HG03521 (cell line): Measurements from ENCODE around the gene CACNA1H.

Source experiments
- ATAC-seq: cut with Tn5 transposase; IDR thresholded peaks from one replicate; pipeline ENCODE4 v1.9.1; 2021; ENCODE audit warnings: mild to moderate bottlenecking, moderate library complexity; ENCODE audit not compliant: unreplicated experiment

Gene CACNA1H

DNA sequence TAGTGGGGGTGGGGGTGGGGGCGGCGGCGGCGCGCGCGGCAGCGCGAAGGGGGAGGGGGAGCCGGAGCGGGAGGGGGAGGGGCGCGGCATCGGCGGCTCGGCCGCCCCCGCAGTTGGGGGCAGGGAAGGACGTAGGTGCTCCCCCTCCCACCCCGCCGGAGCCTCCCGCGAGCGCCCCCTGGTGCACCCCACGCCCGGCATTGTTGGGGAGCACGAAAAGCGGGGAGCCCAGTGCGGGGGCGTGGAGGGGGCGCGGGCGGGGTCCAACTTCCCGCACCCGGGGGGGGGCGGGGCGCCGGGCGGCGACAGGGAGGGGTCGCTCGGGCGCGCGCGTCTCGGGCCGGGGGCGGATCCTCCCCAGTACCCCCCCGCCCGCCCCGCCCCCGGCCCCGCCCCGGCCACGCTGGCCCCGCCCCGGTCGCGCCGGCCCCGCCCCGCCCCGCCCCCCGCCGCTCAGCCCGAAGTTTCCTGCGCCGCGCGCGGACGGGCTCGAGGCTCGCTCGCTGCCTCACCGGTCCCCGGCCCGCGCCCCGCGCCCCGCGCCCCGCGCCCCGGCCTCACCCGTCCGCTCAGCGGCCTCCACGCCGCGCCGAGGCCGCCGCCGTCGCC, at the start of gene CACNA1H:
Gene CACNA1H (plus strand): TSS at position 456 of the 609 bp plus-strand sequence. CDS start 632 bp downstream, outside the sequence.
- ATAC-seq, result no peak

DNA sequence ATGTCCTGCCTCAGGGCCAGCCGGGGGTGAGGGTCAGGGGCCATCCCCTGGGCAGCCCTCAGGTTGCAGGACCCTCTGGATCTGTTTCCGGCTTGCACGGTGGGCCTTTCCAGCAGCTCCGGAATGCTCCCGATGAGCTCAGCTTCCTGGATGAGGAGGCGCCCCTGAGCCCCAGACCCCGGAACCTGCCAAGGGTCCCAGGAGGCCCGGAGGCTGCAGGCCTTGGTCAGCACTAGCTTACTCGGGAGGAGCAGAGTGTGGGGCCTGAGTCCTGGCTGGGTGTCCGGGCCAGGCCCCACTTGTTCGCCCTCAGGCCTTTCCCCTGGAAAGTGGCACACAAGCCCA, 49.3 kb upstream of the CACNA1H start:
- ATAC-seq, result no peak

DNA sequence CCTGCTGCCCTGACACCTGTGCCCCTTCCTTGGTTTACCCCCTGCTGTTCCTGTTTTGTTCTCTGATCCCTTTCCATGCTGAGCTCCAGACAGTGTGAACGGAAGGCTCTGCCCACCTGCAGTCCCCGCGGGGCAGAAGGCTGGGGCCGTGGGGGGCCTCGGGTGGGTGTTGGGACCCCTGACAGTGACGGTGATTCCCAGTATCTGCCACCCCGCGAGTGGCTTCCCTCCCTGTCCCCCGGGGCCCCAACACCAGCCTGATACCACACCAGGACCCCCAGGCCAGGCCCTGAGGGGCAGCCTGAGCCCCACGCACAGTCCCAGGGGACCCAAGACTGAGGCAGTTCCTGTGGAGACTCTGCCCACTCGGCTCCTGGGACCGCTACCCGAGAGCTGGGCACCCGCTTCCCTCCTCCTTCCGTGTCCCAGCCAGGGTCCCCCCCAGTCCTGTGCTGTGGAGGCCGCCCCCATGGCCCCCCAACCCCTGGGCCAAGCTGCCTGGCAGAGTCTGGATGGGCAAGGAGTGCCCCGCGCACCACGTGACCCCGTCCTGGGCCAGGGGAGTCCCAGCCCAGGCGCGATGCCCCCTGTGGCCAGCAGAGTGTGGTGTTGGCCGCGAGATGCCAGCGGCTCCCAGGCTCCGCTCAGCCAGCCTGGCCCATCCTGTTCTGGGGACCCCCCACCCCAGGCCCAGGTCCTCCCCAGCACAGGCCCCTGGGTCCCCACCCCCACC, 46.9 kb upstream of the CACNA1H start:
- ATAC-seq, result no peak

GRCh38 chr16:1106659-1107058, 46.2 kb upstream of the CACNA1H start:
- no peak for ATAC-seq

- ATAC-seq, result no peak
Observed at GRCh38 chr16:1107141-1107540, 45.8 kb upstream of the CACNA1H start.

DNA sequence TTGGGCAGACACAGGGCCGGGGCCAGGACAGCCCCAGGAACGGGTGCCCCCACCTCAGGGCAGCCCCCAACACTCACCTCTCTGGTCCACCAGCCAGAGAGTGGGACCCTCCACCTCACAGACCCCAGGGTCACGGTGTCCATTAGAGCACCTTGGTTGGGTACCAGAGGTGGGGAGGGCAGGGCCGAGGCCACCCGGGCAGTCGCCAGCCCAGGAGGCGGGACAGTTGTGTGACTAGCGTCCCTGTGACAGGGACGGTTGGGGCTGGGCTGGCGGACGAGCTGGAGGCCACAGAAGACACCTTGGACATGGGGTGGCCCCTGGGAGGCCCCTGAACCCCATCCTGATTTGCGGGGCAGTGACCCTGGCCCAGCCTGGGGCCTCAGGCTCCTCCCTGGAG, 45.2 kb upstream of the CACNA1H start:
- no peak for ATAC-seq

DNA sequence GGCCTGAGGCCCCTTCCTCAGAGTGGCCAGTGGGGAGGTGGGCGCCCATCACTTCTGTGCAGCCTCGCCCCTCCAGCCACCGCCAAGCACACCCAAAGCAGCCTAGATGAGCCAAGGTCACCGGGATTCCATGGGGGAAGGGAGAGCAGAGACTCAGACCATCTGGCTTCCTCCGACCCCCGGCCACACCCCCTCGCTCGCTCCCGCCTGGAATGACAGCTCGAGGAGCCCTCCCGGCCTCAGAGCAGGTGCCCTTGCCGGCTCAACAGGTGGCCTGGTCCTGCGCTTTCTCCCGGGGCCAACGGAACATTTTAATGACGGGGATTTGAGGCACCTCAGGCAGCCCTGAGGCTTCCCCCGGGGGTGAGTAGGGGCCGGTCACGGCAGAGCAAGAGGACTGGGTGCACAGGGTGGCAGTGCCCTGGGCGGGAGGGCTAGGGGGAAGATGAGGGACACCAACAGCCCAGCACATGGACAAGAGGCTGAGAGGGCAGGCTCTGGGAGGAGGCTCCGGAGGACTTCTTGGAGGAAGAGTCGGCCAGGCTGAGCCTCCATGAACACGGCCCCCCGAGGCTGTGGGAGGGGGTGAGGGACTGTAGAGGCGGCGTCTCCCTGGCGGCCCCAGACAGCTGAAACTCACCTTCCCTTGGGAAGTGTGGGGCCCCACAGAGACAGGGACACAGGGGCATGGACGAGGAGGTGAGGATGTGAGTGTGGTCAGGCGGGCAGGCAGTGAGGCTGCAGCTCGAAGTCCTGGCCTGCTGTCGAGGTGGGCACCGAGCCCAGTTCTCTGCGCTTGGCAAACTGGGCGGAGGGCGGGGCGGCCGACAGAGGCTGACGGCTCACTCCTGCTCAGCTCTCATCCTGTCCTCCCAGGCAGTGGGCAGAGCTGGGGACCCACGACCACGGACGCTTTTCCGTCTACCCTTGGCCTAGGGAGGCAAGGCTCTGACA, 44.3 kb upstream of the CACNA1H start:
- ATAC-seq, result no peak

DNA sequence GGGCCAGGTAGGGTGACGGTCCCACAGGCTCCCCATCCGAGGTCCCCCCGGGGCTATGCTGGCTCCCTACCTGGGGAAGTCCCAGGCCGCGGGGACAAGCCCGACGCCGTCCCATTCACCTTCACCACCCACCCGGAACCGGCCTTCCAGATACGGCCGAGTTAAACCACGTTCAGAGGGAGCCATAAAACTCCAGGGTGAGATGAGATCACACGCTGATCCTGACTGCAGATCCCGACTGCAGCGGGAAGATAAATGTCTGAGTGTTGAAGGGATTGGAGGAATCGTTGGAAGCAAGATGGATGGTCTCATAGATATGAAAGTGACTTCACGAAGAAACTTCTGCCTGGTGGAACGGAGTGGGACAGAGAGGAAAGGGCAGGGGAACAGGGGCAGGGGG, 43.3 kb upstream of the CACNA1H start:
- ATAC-seq, result no peak

- no peak for ATAC-seq
Observed at GRCh38 chr16:1112506-1113184, 40.3 kb upstream of the CACNA1H start.

DNA sequence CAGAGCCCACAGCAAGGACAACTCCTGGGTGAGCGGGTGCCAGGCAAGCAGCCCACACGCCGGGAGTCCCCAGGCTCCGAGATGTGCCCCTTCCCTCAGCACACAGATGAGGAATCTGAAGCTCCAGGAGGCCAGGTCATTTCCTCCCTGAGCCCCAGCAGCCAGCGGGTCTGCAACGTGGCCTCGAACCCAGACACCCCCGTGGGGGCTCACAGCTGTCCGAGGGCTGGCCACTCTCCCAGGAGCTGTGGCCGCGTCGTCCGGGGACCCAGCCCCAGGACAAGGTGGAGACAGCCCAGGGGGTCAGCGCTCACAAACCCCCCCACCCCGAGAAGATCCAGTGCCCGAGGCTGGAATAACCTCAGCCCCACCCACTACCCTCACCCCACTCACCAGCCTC, 39.4 kb upstream of the CACNA1H start:
- ATAC-seq, result no peak

- ATAC-seq, result no peak
Observed at GRCh38 chr16:1113889-1114526, 38.9 kb upstream of the CACNA1H start.

DNA sequence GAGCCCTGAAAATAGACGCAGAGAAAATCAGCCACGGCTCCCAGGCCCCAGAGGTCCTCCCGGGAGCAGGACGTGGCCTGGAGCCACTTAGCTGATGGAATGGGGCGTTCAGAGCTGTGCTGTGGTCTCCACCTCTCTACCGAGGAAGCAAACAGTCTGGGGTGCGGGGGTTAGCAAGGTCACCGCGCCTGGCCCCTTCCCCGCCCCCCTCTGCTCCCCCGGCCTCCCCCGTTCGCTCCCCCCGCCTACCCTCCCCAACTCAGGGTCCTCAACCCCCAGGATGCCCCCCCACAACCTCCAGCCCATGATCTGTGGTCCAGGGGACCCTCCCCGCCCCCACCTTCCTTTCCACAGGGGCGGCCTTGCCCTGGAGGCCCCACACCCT, 36.2 kb upstream of the CACNA1H start:
- ATAC-seq, result no peak

- no peak for ATAC-seq
Observed at GRCh38 chr16:1117176-1117900, 35.6 kb upstream of the CACNA1H start.

DNA sequence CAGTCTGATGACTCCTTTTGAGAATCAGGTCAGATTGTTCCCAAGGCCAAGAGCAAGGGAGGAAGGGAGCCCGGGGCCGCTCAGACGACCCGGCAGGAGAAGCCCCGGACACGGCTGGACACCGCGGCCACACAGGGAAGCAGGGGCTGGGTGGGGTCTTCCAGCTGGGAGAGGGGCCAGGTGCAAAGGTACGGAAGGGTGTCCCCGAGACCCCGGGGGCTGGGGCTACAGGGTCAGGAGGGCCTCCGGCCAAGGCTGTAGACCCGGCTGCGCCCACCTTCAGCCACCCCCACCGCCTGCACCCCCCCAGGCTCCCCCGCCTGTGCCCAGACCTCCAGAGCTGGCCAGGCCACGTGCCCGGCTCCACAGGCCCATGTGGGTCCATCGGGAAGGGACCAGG, 35.0 kb upstream of the CACNA1H start:
- ATAC-seq, result no peak

- no peak for ATAC-seq
Observed at GRCh38 chr16:1119129-1119528, 33.8 kb upstream of the CACNA1H start.

- no peak for ATAC-seq
Observed at GRCh38 chr16:1119766-1120576, 32.9 kb upstream of the CACNA1H start.

DNA sequence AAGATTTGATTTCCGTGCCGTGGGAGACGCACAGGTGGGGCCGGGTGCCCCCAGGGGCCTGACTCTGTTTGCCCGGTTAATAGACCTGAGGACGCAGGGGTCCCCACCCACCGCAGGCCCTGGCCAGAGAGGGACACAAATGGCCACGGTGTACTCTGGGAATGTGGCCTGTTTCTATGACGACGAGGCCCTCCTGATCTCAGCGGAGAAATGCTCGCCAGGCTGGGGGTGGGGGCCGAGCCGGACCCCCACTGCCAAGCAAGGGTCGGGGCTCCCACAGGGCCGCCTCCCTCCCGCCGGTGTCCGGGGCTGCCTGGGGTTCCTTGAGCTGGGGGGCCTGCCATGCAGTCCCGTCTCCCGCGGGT, 32.3 kb upstream of the CACNA1H start:
- no peak for ATAC-seq

GRCh38 chr16:1121009-1121408, 31.9 kb upstream of the CACNA1H start:
- no peak for ATAC-seq
